Measurements from ENCODE around the gene ARL17B.
"Not testable (repeated sequence)": the region's sequence is repeated elsewhere in the genome, so short reads cannot be mapped to it uniquely, and the experiment has no call there.

Gene ARL17B

GRCh38 chr17:46285500-46285899 lies 76.1 kb downstream of the ARL17B start:
- not testable (repeated sequence) for H3K36me3 ChIP-seq (ENCODE audit: insufficient read depth, low read length); H3K9ac ChIP-seq (ENCODE audit: low read depth, low read length); H3K4me3 ChIP-seq (ENCODE audit: low read length); H3K4me2 ChIP-seq (ENCODE audit: low read length); H3K4me1 ChIP-seq (ENCODE audit: control insufficient read depth, insufficient read depth, low read length); H3K9me3 ChIP-seq (replicated peaks; ENCODE audit: low read length); H3K27me3 ChIP-seq (ENCODE audit: control insufficient read depth, insufficient read depth, low read length)

GRCh38 chr17:46284467-46284866 lies 77.1 kb downstream of the ARL17B start:
- not testable (repeated sequence) for H3K9me3 ChIP-seq (replicated peaks; ENCODE audit: low read length); H3K9ac ChIP-seq (ENCODE audit: low read depth, low read length); H3K27me3 ChIP-seq (ENCODE audit: control insufficient read depth, insufficient read depth, low read length); H3K4me1 ChIP-seq (ENCODE audit: control insufficient read depth, insufficient read depth, low read length); H3K36me3 ChIP-seq (ENCODE audit: insufficient read depth, low read length); H3K4me3 ChIP-seq (ENCODE audit: low read length); H3K4me2 ChIP-seq (ENCODE audit: low read length)

GRCh38 chr17:46282635-46283034 lies 78.9 kb downstream of the ARL17B start:
- not testable (repeated sequence) for H3K4me3 ChIP-seq (ENCODE audit: low read length); H3K4me2 ChIP-seq (ENCODE audit: low read length); H3K9ac ChIP-seq (ENCODE audit: low read depth, low read length); H3K27me3 ChIP-seq (ENCODE audit: control insufficient read depth, insufficient read depth, low read length); H3K9me3 ChIP-seq (replicated peaks; ENCODE audit: low read length); H3K36me3 ChIP-seq (ENCODE audit: insufficient read depth, low read length)
- peaks cover 10% of the 10 kb centered on the region for H3K4me1 ChIP-seq (ENCODE audit: control insufficient read depth, insufficient read depth, low read length)

- not testable (repeated sequence) for H3K4me1 ChIP-seq (ENCODE audit: control insufficient read depth, insufficient read depth, low read length); H3K36me3 ChIP-seq (ENCODE audit: insufficient read depth, low read length); H3K4me2 ChIP-seq (ENCODE audit: low read length)
Measured at GRCh38 chr17:46281336-46281735, 80.2 kb downstream of the ARL17B start.

GRCh38 chr17:46276728-46277479 lies 84.7 kb downstream of the ARL17B start:
- H3K4me1 ChIP-seq (ENCODE audit: control insufficient read depth, insufficient read depth, low read length); H3K4me3 ChIP-seq (ENCODE audit: low read length); H3K9me3 ChIP-seq (replicated peaks; ENCODE audit: low read length); H3K36me3 ChIP-seq (ENCODE audit: insufficient read depth, low read length); H3K9ac ChIP-seq (ENCODE audit: low read depth, low read length); H3K4me2 ChIP-seq (ENCODE audit: low read length): not testable (repeated sequence)
- H3K27me3 ChIP-seq (ENCODE audit: control insufficient read depth, insufficient read depth, low read length), result peaks cover 26% of the 10 kb centered on the region

More at GRCh38 chr17:46281336-46281735, 80.2 kb downstream of the ARL17B start:
- not testable (repeated sequence) for H3K9ac ChIP-seq (ENCODE audit: low read depth, low read length); H3K4me3 ChIP-seq (ENCODE audit: low read length); H3K27me3 ChIP-seq (ENCODE audit: control insufficient read depth, insufficient read depth, low read length); H3K9me3 ChIP-seq (replicated peaks; ENCODE audit: low read length)

GRCh38 chr17:46274238-46274637 lies 87.3 kb downstream of the ARL17B start:
- Histone ChIP-seq H3K4me2 (ENCODE audit: low read length) (no peak overlapping the region), H3K4me3 (ENCODE audit: low read length) (no peak overlapping the region), H3K27me3 (ENCODE audit: control insufficient read depth, insufficient read depth, low read length) (peaks cover 39% of the 10 kb centered on the region), H3K9ac (ENCODE audit: low read depth, low read length) (no peak overlapping the region), H3K4me1 (ENCODE audit: control insufficient read depth, insufficient read depth, low read length) (no peaks in the 10 kb centered on the region), H3K9me3 (replicated peaks; ENCODE audit: low read length) (no peaks in the 10 kb centered on the region), H3K36me3 (ENCODE audit: insufficient read depth, low read length) (no peaks in the 10 kb centered on the region)

GRCh38 chr17:46273541-46274236 lies 87.9 kb downstream of the ARL17B start:
- Histone ChIP-seq H3K27me3 (ENCODE audit: control insufficient read depth, insufficient read depth, low read length) (peaks cover 39% of the 10 kb centered on the region), H3K4me2 (ENCODE audit: low read length) (no peak overlapping the region), H3K36me3 (ENCODE audit: insufficient read depth, low read length) (no peaks in the 10 kb centered on the region), H3K9ac (ENCODE audit: low read depth, low read length) (no peak overlapping the region), H3K4me3 (ENCODE audit: low read length) (no peak overlapping the region), H3K4me1 (ENCODE audit: control insufficient read depth, insufficient read depth, low read length) (no peaks in the 10 kb centered on the region), H3K9me3 (replicated peaks; ENCODE audit: low read length) (no peaks in the 10 kb centered on the region)

- Histone ChIP-seq H3K36me3 (ENCODE audit: insufficient read depth, low read length) (no peaks in the 10 kb centered on the region), H3K4me3 (ENCODE audit: low read length) (no peak overlapping the region), H3K9me3 (replicated peaks; ENCODE audit: low read length) (no peaks in the 10 kb centered on the region), H3K4me1 (ENCODE audit: control insufficient read depth, insufficient read depth, low read length) (peaks cover 7% of the 10 kb centered on the region), H3K4me2 (ENCODE audit: low read length) (no peak overlapping the region), H3K9ac (ENCODE audit: low read depth, low read length) (no peak overlapping the region), H3K27me3 (ENCODE audit: control insufficient read depth, insufficient read depth, low read length) (peaks cover 39% of the 10 kb centered on the region)
Measured at GRCh38 chr17:46270032-46270431, 91.5 kb downstream of the ARL17B start.

- H3K4me3 ChIP-seq (ENCODE audit: low read length), result peak overlapping the region; percentile 72
- peaks cover 13% of the 10 kb centered on the region for H3K27me3 ChIP-seq (ENCODE audit: control insufficient read depth, insufficient read depth, low read length)
- peaks cover 17% of the 10 kb centered on the region for H3K4me1 ChIP-seq (ENCODE audit: control insufficient read depth, insufficient read depth, low read length)
- peak overlapping the region; percentile 88 for H3K4me2 ChIP-seq (ENCODE audit: low read length)
- no peaks in the 10 kb centered on the region for H3K36me3 ChIP-seq (ENCODE audit: insufficient read depth, low read length)
- peak overlapping the region; percentile 84 for H3K9ac ChIP-seq (ENCODE audit: low read depth, low read length)
- H3K9me3 ChIP-seq (replicated peaks; ENCODE audit: low read length), result no peaks in the 10 kb centered on the region
Measured at GRCh38 chr17:46266656-46267544, 94.7 kb downstream of the ARL17B start.

- H3K4me1 ChIP-seq (ENCODE audit: control insufficient read depth, insufficient read depth, low read length), result peaks cover 17% of the 10 kb centered on the region
- peak overlapping the region; percentile 88 for H3K4me2 ChIP-seq (ENCODE audit: low read length)
- peak overlapping the region; percentile 72 for H3K4me3 ChIP-seq (ENCODE audit: low read length)
- H3K9ac ChIP-seq (ENCODE audit: low read depth, low read length), result peak overlapping the region; percentile 84
- not testable (repeated sequence) for H3K9me3 ChIP-seq (replicated peaks; ENCODE audit: low read length); H3K27me3 ChIP-seq (ENCODE audit: control insufficient read depth, insufficient read depth, low read length); H3K36me3 ChIP-seq (ENCODE audit: insufficient read depth, low read length)
Measured at GRCh38 chr17:46266063-46266655, 95.4 kb downstream of the ARL17B start.

Data from skeletal muscle satellite cell (primary cell).